Measurements from ENCODE around the gene ARL3. TPM values are rescaled to one million over a fixed set of nuclear protein-coding genes. Genes with fewer than 3 reads are reported as not detected.

Gene ARL3
- total RNA-seq, 1 experiment from 2014 or later = 20.7 TPM

GRCh38 chr10:102752934-102753664, 38.9 kb upstream of the ARL3 start:
- no peaks in the 10 kb centered on the region for H3K27me3 ChIP-seq (ENCODE audit: control insufficient read depth, insufficient read depth, low read length)
- intact Hi-C loops (cut with micrococcal nuclease; ENCODE audit: unreplicated experiment) (no loop called here), in situ Hi-C loops (cut with HindIII; ENCODE audit: low pct_unique_long_range_greater_than_20kb, low sequenced_read_pairs) (no loop called here)
- TF ChIP-seq TCF7L2 (IDR thresholded peaks at IDR 0.05; ENCODE audit: low read depth, low read length) (no peak), CTCF (IDR thresholded peaks at IDR 0.05) (peak; percentile 89)
- peak overlapping the region; percentile 75 for H3K27ac ChIP-seq (ENCODE audit: low read length)
- H3K36me3 ChIP-seq (ENCODE audit: control insufficient read depth, insufficient read depth, low read length) = no peaks in the 10 kb centered on the region
- H3K4me1 ChIP-seq (ENCODE audit: control insufficient read depth, insufficient read depth, low read length) = peaks cover 26% of the 10 kb centered on the region
- H3K9me3 ChIP-seq (ENCODE audit: control insufficient read depth, insufficient read depth, low read depth, low read length) = no peaks in the 10 kb centered on the region
- ChIA-PET POLR2A (no interaction called here), CTCF (interaction anchor here (0.5 to 1.4 kb wide), 4 partner anchors 24 to 364 kb away, joined by 4 to 11 read pairs (median 4); no protein-coding TSS in a partner anchor)
- no TSS peak for BruUV-seq (replicated peaks)
- ATAC-seq (peak; percentile 92), DNase-seq (ENCODE audit: low read depth, low spot score) (no peak)
- H3K4me3 ChIP-seq (ENCODE audit: low read depth in 2 of 2, low read length in 2 of 2) = no peak overlapping the region

GRCh38 chr10:102752266-102752930, 38.2 kb upstream of the ARL3 start:
- in situ Hi-C loops (cut with HindIII; ENCODE audit: low pct_unique_long_range_greater_than_20kb, low sequenced_read_pairs) = no loop called here

More at GRCh38 chr10:102752266-102752930, 38.2 kb upstream of the ARL3 start:
- H3K4me1 ChIP-seq (ENCODE audit: control insufficient read depth, insufficient read depth, low read length) = peaks cover 26% of the 10 kb centered on the region
- ChIA-PET CTCF (interaction anchor here (0.8 kb wide), 1 partner anchor 20 kb away, joined by 4 read pairs; no protein-coding TSS in a partner anchor), POLR2A (interaction anchor here (0.5 to 1.0 kb wide), 2 partner anchors 11 to 148 kb away, joined by 3 to 5 read pairs; no protein-coding TSS in a partner anchor)
- intact Hi-C loops (cut with micrococcal nuclease; ENCODE audit: unreplicated experiment) = no loop called here
- no peaks in the 10 kb centered on the region for H3K36me3 ChIP-seq (ENCODE audit: control insufficient read depth, insufficient read depth, low read length)
- no peaks in the 10 kb centered on the region for H3K27me3 ChIP-seq (ENCODE audit: control insufficient read depth, insufficient read depth, low read length)
- H3K4me3 ChIP-seq (ENCODE audit: low read depth in 2 of 2, low read length in 2 of 2) = no peak overlapping the region
- H3K27ac ChIP-seq (ENCODE audit: low read length) = peak overlapping the region; percentile 75
- ATAC-seq (no peak), DNase-seq (ENCODE audit: low read depth, low spot score) (no peak)
- TF ChIP-seq REST (IDR thresholded peaks at IDR 0.05; ENCODE audit: insufficient read depth in 1 of 2, low read depth in 2 of 2, low read length in 1 of 2) (peak in 1 of 2 experiments; percentile 46; a peak in 1 of 4 replicates), POLR2AphosphoS5 (IDR thresholded peaks at IDR 0.05; ENCODE audit: low read depth, low read length) (no peak), TCF7L2 (IDR thresholded peaks at IDR 0.05; ENCODE audit: low read depth, low read length) (peak; percentile 53)
- BruUV-seq (replicated peaks) = no TSS peak
- H3K9me3 ChIP-seq (ENCODE audit: control insufficient read depth, insufficient read depth, low read depth, low read length) = no peaks in the 10 kb centered on the region
